Vagina (tissue), 2 donors: Measurements from ENCODE around the gene OTOF. TPM values are rescaled to one million over a fixed set of nuclear protein-coding genes. Genes with fewer than 3 reads are reported as not detected.

Experiments
- DNase-seq, 2 donors: peaks; one replicate each; pipeline ENCODE4 v3.0.0-alpha.2; 2017; ENCODE audit errors: extremely low spot score in 2 of 2
- H3K27ac ChIP-seq: fragments of 200-600 bp; sonication (generic); one replicate; pipeline ENCODE4 v1.5.1; 2019
- H3K27me3 ChIP-seq: fragments of 200-600 bp; sonication (generic); one replicate; pipeline ENCODE4 v1.5.1; 2019
- H3K36me3 ChIP-seq, 2 donors: fragments of 200-600 bp; sonication (generic); one replicate each; pipeline ENCODE4 v1.5.1; 2017 to 2019
- H3K4me1 ChIP-seq: fragments of 200-600 bp; sonication (generic); one replicate; pipeline ENCODE4 v1.5.1; 2019
- H3K4me3 ChIP-seq, 2 donors: fragments of 200-600 bp; sonication (generic); 1 replicate in 1 of 2; 2 replicates in 1 of 2; pipeline ENCODE4 v1.5.1; 2016 to 2019
- H3K9me3 ChIP-seq: fragments of 200-600 bp; sonication (generic); one replicate; pipeline ENCODE4 v1.5.1; 2019
- CTCF ChIP-seq, 3 experiments: fragments of 450-650 bp in 2 of 3; fragments of 200-600 bp in 1 of 3; sonication (generic) in 1 of 3; IDR thresholded peaks; one replicate each; pipeline ENCODE4 v1.5.1; 2017 to 2019; ENCODE audit warnings: antibody characterized with exemption in 3 of 3, mild to moderate bottlenecking in 2 of 3, moderate library complexity in 2 of 3
- POLR2A ChIP-seq, 2 donors: fragments of 450-650 bp; IDR thresholded peaks; one replicate each; pipeline ENCODE4 v1.6.1; 2017; ENCODE audit warnings: antibody characterized with exemption in 2 of 2, mild to moderate bottlenecking in 2 of 2, moderate library complexity in 2 of 2
- POLR2AphosphoS5 ChIP-seq, 2 donors: sonication (generic); formaldehyde crosslinking; IDR thresholded peaks; one replicate each; pipeline ENCODE4 v1.9.0; 2017; ENCODE audit warnings: antibody characterized with exemption in 2 of 2, mild to moderate bottlenecking in 2 of 2, low read depth in 1 of 2; ENCODE audit not compliant: insufficient read depth in 1 of 2
- intact Hi-C: fragments of 100-400 bp; cut with DNase I; formaldehyde crosslinking; loops from one replicate; pipeline ENCODE4 v1.15.1; 2023
- total RNA-seq: library from RNA; depleted of rRNA; stranded (reverse); fragments of >200 nt; gene quantifications from one replicate; pipeline ENCODE4 v1.2.3, GENCODE V29; 2016

OTOF gene
- total RNA-seq, 1 donor from 2014 or later: 0.49 TPM

GRCh38 chr2:26488463-26489212, 10.7 kb upstream of the OTOF start:
- Histone ChIP-seq H3K4me1 (no peaks in the 10 kb centered on the region), H3K4me3 (no peak overlapping the region), H3K27ac (no peak overlapping the region), H3K27me3 (no peaks in the 10 kb centered on the region), H3K36me3 (no peaks in the 10 kb centered on the region), H3K9me3 (no peaks in the 10 kb centered on the region)
- no peak for DNase-seq
- intact Hi-C loops: no loop called here
- no peak for TF ChIP-seq CTCF (IDR thresholded peaks at IDR 0.05)
- TF ChIP-seq POLR2AphosphoS5 (IDR thresholded peaks at IDR 0.05; ENCODE audit: insufficient read depth in 1 of 2, low read depth in 1 of 2): no peak
- TF ChIP-seq POLR2A (IDR thresholded peaks at IDR 0.05): no peak

GRCh38 chr2:26487192-26487591, 9.3 kb upstream of the OTOF start:
- Histone ChIP-seq H3K36me3 (no peaks in the 10 kb centered on the region), H3K4me1 (no peaks in the 10 kb centered on the region), H3K9me3 (no peaks in the 10 kb centered on the region), H3K27ac (no peak overlapping the region), H3K4me3 (no peak overlapping the region), H3K27me3 (no peaks in the 10 kb centered on the region)
- DNase-seq: no peak
- intact Hi-C loops: no loop called here
- no peak for TF ChIP-seq CTCF (IDR thresholded peaks at IDR 0.05)
- no peak for TF ChIP-seq POLR2AphosphoS5 (IDR thresholded peaks at IDR 0.05; ENCODE audit: insufficient read depth in 1 of 2, low read depth in 1 of 2)
- no peak for TF ChIP-seq POLR2A (IDR thresholded peaks at IDR 0.05)

GRCh38 chr2:26486789-26487188, 8.9 kb upstream of the OTOF start:
- Histone ChIP-seq H3K27ac (no peak overlapping the region), H3K9me3 (no peaks in the 10 kb centered on the region), H3K4me1 (no peaks in the 10 kb centered on the region), H3K27me3 (no peaks in the 10 kb centered on the region), H3K36me3 (no peaks in the 10 kb centered on the region), H3K4me3 (no peak overlapping the region)
- DNase-seq: no peak
- TF ChIP-seq POLR2A (IDR thresholded peaks at IDR 0.05) (no peak), CTCF (IDR thresholded peaks at IDR 0.05) (no peak), POLR2AphosphoS5 (IDR thresholded peaks at IDR 0.05; ENCODE audit: insufficient read depth in 1 of 2, low read depth in 1 of 2) (no peak)
- intact Hi-C loops: no loop called here

GRCh38 chr2:26485725-26486418, 7.9 kb upstream of the OTOF start:
- DNase-seq: no peak
- Histone ChIP-seq H3K27ac (no peak overlapping the region), H3K4me3 (no peak overlapping the region), H3K9me3 (no peaks in the 10 kb centered on the region), H3K36me3 (no peaks in the 10 kb centered on the region), H3K27me3 (no peaks in the 10 kb centered on the region), H3K4me1 (no peaks in the 10 kb centered on the region)
- intact Hi-C loops: no loop called here
- no peak for TF ChIP-seq POLR2AphosphoS5 (IDR thresholded peaks at IDR 0.05; ENCODE audit: insufficient read depth in 1 of 2, low read depth in 1 of 2)
- no peak for TF ChIP-seq CTCF (IDR thresholded peaks at IDR 0.05)
- TF ChIP-seq POLR2A (IDR thresholded peaks at IDR 0.05): no peak

GRCh38 chr2:26485099-26485498, 7.2 kb upstream of the OTOF start:
- DNase-seq: no peak
- Histone ChIP-seq H3K9me3 (no peaks in the 10 kb centered on the region), H3K4me3 (no peak overlapping the region), H3K36me3 (no peaks in the 10 kb centered on the region), H3K4me1 (no peaks in the 10 kb centered on the region), H3K27me3 (no peaks in the 10 kb centered on the region), H3K27ac (no peak overlapping the region)
- intact Hi-C loops: no loop called here
- TF ChIP-seq POLR2A (IDR thresholded peaks at IDR 0.05) (no peak), CTCF (IDR thresholded peaks at IDR 0.05) (no peak), POLR2AphosphoS5 (IDR thresholded peaks at IDR 0.05; ENCODE audit: insufficient read depth in 1 of 2, low read depth in 1 of 2) (no peak)
